ENCODE measurements around the gene PRDM2.

The PRDM2 gene

DNA sequence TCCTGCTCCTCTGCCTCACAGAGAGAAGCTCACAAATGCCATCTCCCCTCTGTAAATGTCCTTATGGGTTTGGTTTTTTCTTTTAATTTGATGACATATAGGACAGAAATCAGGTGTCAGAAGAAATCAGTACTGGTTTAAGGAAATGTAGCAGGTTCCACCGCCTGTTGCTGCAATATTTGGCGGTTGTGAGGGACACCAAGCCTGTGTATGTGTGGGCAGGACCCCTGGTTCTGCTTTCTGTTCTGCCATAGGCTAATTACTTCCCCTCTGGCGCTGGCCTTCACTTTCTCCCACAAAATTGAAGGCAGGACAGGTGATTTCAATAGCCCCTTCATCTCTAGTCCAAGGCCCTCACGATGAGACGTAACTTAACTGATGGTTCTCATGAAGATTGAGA lies 69.2 kb downstream of the PRDM2 start:
- no peak for DNase-seq

DNA sequence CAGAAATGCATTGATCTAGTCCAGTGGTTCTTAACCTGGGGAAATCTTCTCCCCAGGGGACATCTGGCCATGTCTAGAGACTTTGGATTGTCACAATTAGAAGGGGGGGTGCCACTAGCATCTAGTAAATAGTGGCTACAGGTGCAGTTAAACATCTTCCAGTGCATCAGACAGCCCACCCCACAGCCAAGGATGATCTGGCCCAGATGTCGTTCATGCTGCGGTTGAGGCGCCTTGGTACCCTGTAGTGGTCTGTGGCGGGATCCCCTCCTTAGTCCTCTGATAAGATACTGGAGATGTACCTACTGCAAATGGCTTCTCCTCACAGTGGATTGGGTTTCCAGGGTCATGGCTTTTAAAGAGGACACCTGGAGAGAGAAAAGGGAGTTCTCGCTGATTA lies 69.8 kb downstream of the PRDM2 start:
- no peak for DNase-seq

DNA sequence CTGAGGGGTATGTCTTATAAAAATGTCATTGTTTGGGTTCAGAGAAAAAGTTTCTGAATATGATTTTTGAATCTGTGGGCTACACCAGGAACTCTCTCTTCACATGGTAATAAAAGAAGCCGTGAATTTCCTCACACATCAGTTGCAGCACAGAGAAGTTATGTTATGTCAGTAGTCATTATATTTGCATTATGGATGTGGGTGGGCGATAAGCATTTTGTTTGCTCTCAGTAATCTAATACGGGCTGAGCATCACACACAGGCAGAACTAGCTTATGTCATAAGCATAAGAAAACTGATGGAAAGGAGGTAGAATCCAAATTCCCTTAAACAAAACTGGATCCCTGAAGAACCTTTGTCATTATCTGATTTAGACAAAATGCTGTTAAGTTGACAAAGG lies 70.8 kb downstream of the PRDM2 start:
- DNase-seq: no peak

DNA sequence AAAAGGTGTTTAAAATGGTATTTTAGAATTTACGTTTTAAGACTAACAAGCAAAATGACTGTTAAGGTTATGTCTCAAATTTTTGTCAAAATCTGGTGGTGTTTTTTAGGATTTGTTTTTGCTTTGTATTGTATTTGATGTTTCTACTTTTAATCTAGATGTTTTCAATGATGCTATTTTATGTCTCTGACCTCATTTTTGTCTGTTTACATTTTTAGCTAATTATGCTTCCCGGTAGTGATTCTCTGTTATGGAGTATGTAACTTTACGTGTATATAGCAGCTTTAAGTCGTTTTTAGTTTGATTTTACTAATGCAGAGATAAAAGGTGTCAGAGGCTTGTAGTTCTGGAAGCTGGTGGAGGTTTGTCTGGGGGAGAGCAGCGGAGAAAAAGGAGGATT lies 71.8 kb downstream of the PRDM2 start:
- no peak for DNase-seq

DNA sequence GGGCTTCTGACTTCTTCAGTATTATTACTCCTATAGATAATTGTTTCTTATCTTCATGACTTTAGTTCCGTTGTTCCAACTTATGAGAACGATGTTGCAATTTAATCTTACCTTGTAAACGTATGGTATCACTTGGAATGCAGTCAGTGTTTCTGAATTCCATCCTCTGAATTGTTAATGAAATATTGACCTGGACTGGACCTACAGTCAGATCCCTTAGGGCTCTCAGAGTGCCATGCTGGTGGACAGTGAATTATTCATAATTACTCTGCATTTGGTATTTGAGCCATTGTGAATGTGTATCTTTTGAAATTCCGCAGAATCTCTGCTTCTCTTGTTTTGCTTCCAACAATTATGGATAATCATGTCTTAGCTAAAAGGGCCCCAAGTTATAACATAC lies 72.3 kb downstream of the PRDM2 start:
- no peak for DNase-seq

DNA sequence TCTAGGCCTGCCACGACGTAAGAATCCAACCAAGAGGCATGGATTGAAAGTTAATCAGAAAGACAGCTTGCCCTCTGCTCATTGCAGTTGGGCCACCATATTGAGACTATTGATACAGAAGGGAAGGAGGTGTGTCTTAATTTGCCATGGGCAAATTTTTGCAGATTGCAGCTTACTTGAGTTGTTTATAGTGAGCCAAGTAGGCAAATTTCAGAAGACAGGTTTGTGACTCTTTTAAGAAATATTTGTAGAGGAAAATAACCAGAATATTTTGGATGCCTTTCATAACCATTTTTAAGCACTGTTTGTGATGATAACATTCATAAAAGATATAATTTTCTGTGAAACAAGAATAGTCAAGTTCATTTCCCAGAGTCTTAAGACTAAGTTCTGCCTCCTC lies 74.1 kb downstream of the PRDM2 start:
- no peak for DNase-seq

DNA sequence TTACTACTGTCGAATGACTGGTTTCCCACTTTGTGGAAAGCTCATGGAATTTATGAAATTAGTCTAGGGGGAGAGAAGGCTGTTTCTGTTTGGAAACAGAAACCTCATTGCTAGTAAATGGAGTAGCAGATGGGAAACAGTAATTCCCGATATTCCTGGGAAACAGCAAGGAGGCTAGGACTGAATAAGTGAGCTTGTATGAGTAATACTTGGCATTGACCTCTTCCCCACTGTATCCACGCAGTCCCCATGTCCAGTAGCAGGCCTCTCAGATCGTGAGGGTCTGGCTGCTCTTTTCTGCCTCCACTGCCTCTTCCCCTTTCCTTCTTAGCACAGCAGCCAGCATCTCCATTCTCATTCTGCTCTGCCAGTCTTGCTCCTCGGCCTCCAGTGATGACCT lies 75.5 kb downstream of the PRDM2 start:
- no peak for DNase-seq

DNA sequence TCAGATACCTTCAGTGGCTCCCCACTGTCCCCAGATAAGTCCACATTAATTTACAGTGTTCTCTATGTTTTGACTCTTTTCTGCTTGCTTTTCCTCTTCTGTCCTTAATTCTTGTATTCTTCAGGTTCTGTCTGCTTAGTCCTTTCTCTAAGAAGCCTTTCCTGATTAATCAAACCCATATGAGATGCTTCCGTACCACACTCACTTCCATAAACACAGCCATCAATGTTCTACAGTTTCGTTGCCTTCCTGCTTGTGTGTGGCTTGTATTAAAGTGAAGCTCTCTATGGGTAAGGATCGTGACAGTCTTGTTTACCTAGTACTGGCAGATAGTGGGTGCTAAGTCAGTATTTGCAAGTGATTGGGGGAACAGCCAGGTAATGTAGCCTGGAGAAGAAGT lies 75.9 kb downstream of the PRDM2 start:
- DNase-seq: no peak

DNA sequence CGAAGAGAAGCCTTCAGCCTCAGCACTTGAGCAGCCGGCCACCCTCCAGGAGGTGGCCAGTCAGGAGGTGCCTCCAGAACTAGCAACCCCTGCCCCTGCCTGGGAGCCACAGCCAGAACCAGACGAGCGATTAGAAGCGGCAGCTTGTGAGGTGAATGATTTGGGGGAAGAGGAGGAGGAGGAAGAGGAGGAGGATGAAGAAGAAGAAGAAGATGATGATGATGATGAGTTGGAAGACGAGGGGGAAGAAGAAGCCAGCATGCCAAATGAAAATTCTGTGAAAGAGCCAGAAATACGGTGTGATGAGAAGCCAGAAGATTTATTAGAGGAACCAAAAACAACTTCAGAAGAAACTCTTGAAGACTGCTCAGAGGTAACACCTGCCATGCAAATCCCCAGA lies 78.4 kb downstream of the PRDM2 start:
- DNase-seq: no peak

DNA sequence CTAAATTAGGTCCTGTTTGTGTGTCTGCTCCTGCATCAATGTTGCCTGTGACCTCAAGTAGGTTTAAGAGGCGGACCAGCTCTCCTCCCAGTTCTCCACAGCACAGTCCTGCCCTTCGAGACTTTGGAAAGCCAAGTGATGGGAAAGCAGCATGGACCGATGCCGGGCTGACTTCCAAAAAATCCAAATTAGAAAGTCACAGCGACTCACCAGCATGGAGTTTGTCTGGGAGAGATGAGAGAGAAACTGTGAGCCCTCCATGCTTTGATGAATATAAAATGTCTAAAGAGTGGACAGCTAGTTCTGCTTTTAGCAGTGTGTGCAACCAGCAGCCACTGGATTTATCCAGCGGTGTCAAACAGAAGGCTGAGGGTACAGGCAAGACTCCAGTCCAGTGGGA lies 79.9 kb downstream of the PRDM2 start:
- no peak for DNase-seq

DNA sequence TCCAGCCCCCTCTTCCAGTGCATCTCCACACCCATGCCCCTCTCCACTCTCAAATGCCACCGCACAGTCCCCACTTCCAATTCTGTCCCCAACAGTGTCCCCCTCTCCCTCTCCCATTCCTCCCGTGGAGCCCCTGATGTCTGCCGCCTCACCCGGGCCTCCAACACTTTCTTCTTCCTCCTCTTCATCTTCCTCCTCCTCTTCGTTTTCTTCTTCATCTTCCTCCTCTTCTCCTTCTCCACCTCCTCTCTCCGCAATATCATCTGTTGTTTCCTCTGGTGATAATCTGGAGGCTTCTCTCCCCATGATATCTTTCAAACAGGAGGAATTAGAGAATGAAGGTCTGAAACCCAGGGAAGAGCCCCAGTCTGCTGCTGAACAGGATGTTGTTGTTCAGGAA lies 80.8 kb downstream of the PRDM2 start:
- DNase-seq: no peak

DNA sequence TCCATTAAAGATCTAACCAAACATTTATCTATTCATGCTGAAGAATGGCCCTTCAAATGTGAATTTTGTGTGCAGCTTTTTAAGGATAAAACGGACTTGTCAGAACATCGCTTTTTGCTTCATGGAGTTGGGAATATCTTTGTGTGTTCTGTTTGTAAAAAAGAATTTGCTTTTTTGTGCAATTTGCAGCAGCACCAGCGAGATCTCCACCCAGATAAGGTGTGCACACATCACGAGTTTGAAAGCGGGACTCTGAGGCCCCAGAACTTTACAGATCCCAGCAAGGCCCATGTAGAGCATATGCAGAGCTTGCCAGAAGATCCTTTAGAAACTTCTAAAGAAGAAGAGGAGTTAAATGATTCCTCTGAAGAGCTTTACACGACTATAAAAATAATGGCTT lies 81.2 kb downstream of the PRDM2 start:
- DNase-seq: no peak

DNA sequence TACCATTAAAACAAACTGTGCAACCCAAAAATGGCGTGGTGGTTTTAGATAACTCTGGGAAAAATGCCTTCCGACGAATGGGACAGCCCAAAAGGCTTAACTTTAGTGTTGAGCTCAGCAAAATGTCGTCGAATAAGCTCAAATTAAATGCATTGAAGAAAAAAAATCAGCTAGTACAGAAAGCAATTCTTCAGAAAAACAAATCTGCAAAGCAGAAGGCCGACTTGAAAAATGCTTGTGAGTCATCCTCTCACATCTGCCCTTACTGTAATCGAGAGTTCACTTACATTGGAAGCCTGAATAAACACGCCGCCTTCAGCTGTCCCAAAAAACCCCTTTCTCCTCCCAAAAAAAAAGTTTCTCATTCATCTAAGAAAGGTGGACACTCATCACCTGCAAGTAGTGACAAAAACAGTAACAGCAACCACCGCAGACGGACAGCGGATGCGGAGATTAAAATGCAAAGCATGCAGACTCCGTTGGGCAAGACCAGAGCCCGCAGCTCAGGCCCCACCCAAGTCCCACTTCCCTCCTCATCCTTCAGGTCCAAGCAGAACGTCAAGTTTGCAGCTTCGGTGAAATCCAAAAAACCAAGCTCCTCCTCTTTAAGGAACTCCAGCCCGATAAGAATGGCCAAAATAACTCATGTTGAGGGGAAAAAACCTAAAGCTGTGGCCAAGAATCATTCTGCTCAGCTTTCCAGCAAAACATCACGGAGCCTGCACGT lies 82.1 kb downstream of the PRDM2 start:
- DNase-seq: no peak

DNA sequence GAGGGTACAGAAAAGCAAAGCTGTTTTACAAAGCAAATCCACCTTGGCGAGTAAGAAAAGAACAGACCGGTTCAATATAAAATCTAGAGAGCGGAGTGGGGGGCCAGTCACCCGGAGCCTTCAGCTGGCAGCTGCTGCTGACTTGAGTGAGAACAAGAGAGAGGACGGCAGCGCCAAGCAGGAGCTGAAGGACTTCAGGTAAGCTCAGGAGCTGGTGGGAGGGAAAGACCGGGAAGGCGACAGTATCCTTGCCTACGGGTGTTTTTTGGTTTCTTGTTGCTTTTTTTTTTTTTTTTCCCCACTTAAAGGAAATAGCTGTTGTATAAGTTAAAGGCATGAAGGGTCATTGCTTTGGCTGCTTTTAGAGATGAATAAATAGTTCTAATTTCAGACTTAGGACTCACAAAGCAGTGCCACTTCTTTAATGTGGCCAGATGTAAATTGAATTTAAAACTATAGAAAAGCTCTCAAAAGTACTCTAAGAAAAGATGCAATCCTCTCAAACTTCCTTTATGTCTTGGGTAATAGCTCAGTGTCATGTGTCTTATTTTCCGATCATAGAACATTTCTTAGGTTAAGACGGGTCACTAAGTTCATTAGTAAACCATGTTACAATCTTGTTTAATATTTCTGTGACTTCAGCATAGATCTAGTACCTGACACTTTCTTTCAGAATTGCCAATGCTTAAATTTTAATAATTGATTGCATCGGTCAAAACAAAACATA lies 82.8 kb downstream of the PRDM2 start:
- no peak for DNase-seq

DNA sequence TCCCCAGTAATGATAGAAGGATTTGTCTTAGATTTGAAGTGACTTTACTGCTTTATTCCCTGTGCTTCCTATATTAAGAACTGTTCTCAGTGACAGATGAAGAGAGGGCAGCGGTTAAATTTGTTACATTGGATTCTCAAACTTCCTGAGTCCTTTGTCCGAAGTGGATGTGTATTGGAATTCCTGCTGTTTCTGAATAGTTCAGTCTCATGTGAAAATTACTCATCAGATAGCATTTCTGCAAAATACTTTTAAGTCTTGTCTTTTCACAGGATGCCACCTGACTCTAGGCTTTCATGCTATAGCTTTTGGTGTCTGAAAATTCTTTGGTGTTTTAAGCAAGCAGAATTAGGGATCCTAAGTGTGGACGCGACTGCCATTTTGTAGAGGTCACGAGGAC lies 83.6 kb downstream of the PRDM2 start:
- DNase-seq: no peak

DNA sequence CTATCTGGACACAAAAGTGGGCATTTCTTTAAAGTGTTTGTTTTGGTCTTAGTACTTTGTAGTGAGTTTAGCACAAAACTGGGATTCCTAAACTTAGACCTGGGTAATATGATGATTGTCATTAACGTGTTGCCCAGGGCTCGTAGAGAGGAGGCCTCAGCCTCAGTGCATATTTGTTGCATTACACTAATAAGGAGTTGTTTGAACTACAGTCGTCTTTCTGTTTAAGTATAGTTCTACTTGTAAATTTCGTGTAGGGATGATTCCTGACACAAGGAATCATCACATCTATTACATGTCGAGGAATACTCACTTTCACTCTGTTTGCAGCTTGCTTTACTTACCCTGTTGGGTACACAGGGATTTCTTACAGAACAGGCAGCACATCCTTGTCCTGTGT lies 85.0 kb downstream of the PRDM2 start:
- DNase-seq: no peak

DNA sequence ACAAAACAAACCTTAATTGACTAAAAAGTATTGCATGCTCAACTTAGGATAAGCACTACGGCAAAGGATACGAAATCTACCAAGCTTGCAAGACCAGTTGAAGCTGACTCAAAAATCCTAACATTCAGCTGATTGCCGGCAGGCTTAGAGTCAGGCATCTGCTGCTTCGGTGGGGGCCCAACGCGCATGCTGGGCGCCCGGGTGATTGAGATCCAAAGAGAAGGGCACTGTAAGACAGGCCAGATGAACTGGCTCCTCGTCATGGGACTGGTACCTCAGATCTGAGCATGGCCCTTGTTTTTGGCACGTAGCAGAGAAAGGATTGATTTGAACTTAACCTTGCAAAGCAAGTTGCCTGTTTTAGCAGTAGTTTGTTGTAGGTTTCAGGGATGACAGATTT lies 86.6 kb downstream of the PRDM2 start:
- no peak for DNase-seq

DNA sequence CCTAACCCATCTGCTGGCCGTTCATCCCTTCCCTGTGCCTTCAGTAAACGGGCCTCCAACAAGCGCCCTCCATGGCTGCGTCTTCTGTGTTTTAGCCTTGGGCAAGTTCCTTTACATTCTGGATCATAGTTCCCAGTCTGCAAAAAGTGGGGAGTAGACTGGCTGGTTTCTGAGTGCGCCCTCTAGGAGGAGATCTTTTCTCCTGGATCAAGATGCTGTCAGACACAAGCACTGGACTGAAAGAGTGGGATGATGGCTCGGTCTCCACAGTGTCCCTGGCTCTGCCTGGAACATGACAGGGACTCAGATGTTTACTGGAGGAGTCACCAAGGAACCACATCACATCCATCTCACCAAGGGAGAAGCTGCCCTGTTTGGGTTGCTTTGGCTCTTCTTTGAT lies 88.8 kb downstream of the PRDM2 start:
- no peak for DNase-seq

DNA sequence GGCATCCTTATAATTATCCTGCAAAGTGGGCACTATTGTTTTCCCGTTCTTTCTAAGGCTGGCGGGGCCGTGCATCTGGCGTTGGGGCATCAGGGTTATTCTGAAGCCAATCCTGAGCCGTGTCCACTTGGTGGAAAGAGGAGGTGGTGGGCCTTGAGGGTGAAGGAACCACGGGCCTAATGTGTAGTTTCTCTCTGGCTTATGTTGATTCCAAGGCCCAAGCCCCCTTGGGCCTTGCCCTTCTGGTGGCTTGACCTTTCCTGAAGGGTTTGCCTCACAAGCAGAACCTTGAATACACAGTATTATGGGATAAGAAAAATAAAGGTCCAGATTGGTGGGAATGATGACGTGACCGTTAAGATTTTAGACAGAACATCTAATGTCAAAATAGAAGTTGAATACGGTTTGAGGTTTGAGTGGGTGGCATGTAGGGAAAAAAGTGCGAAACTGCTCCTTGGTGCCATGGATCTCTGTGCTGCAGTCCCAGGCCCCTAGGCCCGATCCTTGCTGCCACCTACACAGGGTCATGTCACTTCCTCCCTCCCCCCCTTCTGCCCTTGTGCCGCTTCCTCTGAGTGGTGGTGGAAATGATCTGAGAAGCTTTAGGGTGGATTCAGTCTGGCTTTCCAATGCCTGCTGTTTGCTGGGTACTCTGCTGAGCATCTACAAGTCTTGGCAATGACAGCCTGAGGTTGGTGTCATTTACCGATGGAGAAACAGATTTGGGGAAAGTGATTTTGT lies 90.5 kb downstream of the PRDM2 start:
- DNase-seq: no peak

DNA sequence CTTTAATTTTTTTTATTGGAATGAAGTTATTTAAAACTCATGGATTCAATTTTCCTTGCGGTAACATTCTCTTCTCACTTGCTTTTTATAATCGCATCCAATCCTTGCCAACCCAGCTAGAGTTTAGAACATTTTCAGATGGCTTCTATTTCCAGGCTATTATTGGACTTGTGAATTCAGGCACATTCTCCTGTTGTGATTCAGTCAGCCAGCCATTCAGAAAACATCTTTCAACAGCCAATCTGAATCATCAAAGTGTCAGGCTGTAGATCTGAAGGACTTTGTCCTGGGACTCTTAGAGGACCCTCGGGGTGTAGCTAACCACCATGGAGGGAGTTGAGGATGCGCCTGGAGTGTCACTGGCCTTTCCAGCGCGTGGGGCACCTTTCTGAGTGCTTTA lies 92.4 kb downstream of the PRDM2 start:
- no peak for DNase-seq

DNA sequence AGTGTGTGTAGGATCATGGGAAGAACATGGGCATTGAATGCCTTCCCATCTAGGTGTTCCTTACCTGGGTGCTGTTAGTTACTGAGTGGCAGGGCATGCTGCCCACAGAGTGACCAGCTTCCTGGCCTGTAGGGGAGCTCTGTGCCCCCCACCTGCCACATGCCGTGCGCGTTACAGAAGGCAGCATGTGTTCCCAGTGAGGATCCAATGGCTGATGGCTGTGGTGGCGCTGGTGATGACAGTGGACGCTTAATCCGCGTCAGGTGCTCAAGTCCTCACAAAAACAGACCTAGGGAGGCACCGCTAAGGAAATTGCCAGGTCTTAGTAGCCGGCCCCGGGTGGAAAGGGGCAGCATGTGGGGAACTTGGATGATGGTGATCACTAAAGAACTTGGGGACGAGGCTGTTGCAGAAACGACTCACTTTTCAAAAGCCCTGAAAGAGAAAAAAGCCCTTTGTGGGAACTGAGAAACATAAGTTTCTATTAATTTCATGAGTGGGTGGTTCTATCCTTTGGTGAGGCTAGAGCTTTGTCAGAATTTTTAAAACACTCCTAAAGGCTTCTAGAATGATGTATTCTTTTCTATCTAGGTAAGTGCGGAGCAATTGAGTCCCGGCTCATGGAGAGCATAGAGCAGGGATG lies 93.2 kb downstream of the PRDM2 start:
- no peak for DNase-seq

DNA sequence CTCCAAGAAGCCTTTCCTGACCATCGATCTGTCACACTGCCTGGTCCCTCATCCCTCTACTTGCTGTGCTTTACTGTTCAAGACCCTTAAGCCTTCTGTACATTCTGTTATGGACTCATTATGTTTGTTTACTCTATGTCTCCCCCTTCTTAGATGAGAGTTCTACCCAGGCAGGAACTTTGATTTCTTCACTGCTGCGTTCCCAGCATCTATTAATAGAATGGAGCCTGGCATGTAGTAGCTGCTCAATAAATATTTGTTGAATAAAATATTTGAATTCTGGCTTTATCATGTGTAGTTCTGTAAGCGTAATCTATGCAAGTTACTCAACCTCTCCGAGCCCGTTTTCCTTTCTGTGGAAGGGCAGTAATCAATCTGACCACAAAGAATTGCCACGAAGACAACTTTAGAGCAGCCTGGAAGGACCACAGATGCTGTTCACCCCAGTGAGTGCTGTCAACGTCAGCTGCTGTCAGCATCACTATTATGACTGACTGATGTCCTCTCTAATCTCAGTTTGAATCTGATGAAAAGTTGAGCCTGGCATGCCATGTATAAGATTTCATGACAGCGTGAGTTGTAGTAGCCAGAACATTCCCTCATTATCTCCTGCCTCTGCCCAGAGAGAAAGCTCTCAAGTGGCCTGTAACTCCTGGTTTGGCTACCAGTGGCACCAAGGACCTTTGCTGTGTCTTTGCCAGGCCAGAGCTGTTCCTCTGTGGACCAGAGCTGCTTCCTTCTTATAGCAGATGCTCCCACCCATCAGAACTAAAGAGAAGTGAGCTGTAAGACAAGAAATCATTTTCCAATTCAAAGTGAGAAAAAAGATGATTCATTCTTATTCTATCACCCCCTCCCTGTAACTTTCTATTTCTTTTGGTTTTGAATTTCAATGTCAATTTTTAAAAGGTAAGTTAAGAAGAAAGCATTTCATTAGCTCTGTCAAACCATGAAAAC lies 94.5 kb downstream of the PRDM2 start:
- DNase-seq: no peak

DNA sequence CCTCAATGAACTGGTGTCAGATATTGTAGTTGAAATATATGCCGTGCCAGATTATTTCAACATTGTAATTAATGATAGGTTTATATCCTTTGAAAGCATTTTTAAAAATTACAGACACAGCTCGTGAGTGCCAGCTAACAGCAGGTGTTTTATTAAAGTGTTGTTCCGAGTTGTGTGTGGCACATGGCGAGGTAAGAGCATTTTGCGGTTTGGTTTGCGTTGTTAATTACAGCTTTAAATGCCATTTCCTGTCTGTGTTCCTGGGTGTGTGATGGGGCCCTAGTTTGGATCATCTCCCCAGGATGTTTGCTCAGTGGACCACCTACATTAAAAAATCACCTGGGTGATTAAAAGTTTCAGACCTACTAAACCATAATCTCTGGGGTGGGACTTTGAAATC lies 97.4 kb downstream of the PRDM2 start:
- DNase-seq: no peak

Data from NCI-H524 treated with DMSO at 0.1 percent for 48 hours (cell line).